Daoy (cell line): ENCODE data around the gene L3HYPDH. TPM values are rescaled to one million over a fixed set of nuclear protein-coding genes. Genes with fewer than 3 reads are reported as not detected.

Experiments used
- DNase-seq: peaks from one replicate; pipeline ENCODE4 v3.0.0-alpha.2; 2015; ENCODE audit warnings: low read depth
- total RNA-seq: library from RNA; depleted of rRNA; stranded (reverse); fragments of >200 nt; shearing (Covaris generic); gene quantifications from 2 replicates; pipeline ENCODE4 v1.2.3, GENCODE V29; 2014; rRNA removed

L3HYPDH gene
- total RNA-seq: 75.7 and 90.7 TPM in 2 replicates

DNA sequence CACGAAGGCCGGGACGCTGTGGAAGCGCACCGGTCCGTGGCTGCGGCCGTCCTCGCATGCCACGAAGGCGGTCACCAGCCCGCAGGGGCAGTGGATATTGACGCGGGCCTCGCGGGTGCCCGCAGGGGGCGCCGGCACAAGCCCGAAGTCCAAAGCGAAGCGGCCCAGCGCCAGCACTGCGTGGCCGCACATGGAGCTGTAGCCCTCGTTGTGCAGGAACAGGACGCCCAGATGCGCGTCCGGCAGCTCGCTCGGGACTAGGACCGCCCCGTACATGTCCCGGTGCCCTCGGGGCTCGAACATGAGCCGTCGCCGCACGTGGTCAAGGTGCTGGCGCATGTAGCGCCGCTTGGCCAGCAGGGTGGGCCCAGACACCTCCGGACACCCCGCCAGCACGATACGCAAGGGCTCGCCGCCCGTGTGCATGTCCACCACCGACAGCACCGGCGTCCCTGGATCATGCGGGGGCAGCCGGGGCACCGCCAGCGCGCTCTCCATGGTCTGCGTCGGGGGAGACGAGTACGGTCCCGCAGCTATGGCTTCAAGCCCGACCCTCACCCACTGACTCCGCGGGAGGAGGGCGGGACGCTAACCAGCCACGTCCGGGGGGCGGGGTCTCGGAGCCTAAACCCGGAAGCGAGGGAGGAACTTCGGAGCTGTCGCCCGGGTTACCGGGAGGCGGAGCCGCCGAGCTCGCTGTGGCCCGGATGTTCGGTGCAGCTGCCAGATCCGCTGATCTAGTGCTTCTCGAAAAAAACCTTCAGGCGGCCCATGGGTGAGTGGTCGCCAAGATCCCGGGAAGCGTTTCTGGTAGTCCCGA, at the start of gene L3HYPDH, which contains the start of gene JKAMP:
TSS of gene L3HYPDH (minus strand) at position 590 of the 820 bp plus-strand sequence. CDS start at position 498, 92 bp downstream.
TSS of gene JKAMP (plus strand) at position 699 of the 820 bp plus-strand sequence. CDS start at position 772, 73 bp downstream.
- peak; percentile 99 for DNase-seq

DNA sequence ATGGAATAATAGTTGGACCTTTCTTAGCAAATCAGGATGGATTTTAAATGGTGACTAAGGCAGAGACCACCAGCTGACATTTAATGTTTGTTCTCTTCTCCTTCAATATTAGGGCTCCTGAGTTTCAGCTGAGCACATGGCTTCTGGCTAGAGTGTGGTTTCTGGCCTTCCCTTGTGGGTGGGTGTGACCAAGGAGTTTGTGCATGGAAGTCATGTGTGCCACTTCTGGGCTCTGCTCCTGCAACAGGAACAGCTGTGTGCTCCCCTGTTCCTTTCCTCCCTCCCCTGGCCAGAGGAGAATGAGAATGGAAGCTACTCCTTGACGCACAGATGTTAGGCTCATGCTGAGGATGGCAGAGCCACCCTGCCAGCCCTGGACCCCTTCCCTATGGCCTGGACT, 48.2 kb upstream of the L3HYPDH start:
- DNase-seq: peak; percentile 7

GRCh38 chr14:59530349-59530748, 46.1 kb upstream of the L3HYPDH start:
- DNase-seq: no peak

- no peak for DNase-seq
Measured at GRCh38 chr14:59529189-59529588, 45.0 kb upstream of the L3HYPDH start.

DNA sequence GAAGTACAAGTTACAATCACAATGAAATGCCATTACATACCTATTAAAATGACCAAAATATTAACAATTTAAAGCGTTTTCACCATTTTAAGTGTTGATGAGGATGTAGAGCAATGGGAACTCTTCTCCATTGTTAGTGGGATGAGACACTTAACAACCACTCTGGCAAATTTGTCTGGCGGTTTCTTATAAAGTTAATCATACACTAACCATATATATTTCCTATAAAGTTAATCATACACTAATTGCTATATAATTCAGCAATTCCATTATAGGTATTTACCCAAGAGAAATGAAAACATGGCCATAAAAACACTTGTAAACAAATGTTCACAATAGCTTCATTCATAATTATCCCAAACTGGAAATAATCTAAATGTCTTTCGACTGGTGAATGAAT, 36.0 kb upstream of the L3HYPDH start:
- no peak for DNase-seq

GRCh38 chr14:59511916-59512575, 27.8 kb upstream of the L3HYPDH start:
- peak; percentile 17 for DNase-seq

DNA sequence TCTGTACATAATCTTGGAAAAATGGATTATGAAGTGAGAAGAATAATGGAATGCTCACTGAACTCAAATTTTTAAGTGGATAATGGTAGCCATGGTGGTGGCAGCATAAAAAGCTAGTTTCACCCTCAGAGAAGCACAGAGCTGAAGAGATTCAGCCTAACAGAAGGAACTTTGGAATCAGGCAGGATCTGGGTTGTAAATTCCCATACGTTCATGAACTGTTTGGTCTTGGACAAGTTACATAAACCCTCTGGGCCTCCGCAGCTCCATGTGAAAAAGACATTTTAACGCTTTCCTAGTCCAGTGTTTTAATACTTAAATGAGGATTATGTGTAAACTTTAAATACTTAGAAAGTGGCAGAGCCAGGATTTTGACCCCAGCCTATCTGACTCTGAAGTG, 26.8 kb upstream of the L3HYPDH start:
- no peak for DNase-seq

DNA sequence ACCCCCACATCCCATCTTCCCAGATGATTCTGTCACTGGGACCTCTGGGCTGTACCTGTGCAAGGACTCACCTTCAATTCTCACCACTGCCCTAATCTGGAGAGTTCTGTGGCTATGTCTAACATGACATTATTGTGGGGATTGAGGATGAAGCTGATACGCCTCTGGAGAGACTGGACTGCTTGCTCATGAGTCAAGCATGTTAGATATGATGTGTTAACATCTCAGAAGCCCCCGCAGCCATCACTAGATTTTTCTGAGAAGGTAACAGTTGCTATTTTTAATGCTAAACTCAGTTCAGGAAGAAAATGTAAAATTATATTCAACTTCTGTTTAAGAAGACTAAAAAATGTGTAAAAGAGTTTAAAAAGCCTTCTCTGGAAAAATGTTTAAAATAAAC, 25.8 kb upstream of the L3HYPDH start:
- DNase-seq: no peak

DNA sequence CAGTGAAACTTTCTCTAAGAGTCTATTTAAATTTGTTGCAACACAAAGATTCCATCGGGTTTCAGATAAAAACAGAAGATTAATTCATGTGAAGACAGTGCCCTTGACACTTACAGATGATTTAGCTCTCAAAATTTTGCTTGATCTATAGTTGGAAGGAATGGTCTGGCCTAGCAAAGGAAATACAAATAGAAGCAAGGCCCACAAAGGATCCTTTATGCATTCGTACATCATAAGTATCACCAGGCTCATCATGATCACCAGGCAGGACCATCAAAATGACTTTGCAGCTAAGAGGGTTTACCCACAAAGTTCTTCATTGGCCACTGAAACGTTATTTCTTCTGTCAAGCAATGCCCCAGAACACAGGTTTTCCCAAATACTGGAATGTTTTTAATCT, 24.9 kb upstream of the L3HYPDH start:
- no peak for DNase-seq

GRCh38 chr14:59507752-59508103, 23.5 kb upstream of the L3HYPDH start:
- DNase-seq: no peak

DNA sequence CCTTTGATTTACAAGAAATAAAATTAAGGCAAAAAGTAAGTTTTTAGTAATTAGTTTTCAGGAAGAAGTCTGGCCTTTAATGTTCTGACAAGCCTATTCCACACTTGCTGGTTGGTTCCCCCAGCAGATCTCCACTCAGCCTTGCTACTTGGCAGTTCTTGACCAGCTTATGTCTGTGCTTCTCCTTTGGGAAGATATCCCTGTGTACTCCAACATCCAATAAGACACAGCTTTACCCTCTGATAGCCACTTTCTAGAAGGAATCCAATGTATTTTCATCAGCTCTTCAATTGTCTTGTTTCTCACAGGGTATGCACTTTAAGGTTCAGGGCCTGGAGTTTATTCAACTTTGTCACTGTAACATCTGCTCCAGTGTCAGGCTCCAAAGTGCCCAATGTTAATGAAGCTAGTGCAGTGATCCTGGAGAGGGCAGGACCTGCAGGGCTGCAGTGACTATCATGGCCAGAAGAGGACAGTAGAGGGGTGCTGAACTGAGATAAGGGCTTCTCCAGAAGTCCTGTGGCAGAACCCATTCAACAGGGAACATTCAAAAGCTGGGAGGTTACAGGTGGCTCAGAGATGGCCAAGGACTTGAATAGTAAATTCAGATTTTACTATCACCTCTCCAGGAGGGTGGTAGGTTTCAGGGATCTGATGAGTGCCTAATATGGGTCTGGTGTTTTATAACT, 23.0 kb upstream of the L3HYPDH start:
- DNase-seq: peak; percentile 63

DNA sequence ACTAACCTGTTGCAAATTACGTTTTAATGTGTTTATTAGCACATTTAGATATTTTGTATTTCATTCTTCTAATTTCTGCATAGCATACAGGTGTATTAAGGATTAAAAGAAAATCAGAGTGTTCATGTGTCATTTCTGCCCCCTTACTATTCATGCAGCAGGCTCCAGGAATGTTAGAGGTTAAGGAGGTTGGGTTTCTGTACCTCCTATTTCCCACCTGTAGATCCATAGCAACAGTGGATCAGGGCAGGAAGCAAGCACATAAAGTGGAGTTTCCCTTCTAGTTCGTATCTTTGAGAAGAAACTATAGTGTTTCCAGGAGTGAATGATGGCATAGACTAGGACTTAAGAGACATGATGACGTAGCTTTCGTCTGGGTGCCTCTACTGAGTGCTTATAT, 19.0 kb upstream of the L3HYPDH start:
- no peak for DNase-seq

DNA sequence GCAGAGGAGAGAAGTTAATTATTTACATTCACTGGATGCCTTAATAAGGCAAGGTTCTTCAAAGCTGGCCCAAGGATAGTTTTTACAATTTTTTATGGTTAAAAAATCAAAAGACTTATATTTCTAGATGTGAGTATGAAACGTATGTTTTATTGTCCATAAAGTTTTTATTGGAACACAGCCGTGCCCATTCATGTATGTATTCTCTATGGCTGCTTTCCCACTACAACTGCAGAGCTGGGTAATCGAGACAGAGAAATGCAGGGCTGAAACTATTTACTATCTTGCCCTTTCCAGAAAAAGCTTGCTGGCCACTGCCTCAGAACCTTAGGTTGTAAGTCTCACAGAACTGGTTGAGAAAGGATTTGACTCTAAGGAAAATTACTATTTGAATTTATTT, 16.5 kb upstream of the L3HYPDH start:
- no peak for DNase-seq

DNA sequence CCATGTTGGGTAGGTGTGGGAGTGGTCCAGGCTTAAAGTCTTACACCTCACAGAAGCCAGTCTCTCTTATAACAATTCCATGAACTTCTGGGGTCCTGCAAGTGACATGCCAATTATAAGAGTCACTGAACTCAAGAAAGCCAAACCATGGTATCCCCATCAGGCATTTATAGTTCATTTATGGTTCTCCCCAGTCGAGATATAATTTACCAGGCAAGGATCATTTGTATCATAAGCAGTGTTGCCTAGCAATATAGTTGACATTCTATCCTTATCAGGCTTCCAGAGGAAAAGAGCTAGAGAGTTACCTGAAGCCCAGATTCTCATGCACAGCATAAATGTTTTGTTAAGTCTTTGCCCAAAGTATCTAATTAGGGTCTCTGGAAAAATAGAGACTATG, 8.2 kb upstream of the L3HYPDH start:
- no peak for DNase-seq

- DNase-seq: no peak
Measured at GRCh38 chr14:59490756-59491155, 6.5 kb upstream of the L3HYPDH start.

- DNase-seq: no peak
Measured at GRCh38 chr14:59484639-59485175, 499 bp upstream of the L3HYPDH start.

DNA sequence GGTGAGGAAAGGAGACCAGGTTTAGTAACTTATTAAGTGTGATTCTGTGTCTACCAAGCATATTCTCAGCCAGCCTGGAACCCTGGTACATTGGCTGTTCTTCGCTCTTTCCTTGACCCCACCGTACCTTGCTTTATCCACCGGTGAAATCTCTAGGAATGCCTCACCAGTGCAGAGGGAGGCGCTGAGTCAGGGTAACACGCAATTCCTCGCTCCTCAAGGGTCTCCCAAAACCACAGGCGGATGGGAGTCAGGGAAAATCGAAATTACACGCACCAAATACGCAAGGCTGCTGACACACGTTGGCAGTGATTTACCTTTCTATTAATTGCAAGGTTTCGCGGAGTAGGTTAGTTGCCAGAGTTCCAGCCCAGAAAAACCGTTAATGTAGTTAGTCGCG, 845 bp downstream of the L3HYPDH start:
- DNase-seq: peak; percentile 84

GRCh38 chr14:59482541-59483331, 1.5 kb downstream of the L3HYPDH start:
- peak; percentile 95 for DNase-seq

GRCh38 chr14:59481871-59482540, 2.2 kb downstream of the L3HYPDH start:
- peak; percentile 26 for DNase-seq

DNA sequence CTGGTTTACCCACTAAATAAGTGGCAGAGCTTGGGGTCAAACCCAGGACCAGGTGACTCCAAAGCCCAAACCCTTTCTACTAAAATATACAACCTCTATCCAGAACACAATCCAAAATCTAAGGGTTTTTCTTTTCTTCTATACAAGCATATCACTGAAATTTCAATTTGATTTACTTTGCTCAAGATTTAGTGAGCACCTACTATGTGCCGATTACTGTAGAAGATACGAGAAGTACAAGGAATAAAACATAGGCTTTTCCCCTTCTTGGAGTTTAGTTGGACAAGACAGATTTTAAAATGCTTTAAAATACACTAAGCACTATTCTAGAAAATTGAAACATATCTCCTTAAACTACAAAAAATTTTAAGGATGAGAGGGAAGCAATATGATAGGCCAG, 2.8 kb downstream of the L3HYPDH start:
- DNase-seq: no peak

- no peak for DNase-seq
Measured at GRCh38 chr14:59480166-59480565, 4.0 kb downstream of the L3HYPDH start.
